Measurements from ENCODE around the gene IL34. TPM values are rescaled to one million over a fixed set of nuclear protein-coding genes. Genes with fewer than 3 reads are reported as not detected.

IL34 gene
- total RNA-seq, 3 donors from 2014 or later: 0.64 to 37.9 (median 7.5) TPM

GRCh38 chr16:70703041-70703834 lies 56.9 kb downstream of the IL34 start:
- peaks cover 27 to 56% of the 10 kb centered on the region in 2 donors for H3K4me1 ChIP-seq
- H3K4me3 ChIP-seq: no peak overlapping the region
- H3K36me3 ChIP-seq: no peaks in the 10 kb centered on the region
- H3K27me3 ChIP-seq: no peaks in the 10 kb centered on the region
- intact Hi-C loops (cut with DNase I; ENCODE audit: low total_unique reads): no loop called here
- H3K9me3 ChIP-seq: no peaks in the 10 kb centered on the region
- TF ChIP-seq POLR2A (IDR thresholded peaks at IDR 0.05) (no peak), POLR2AphosphoS5 (IDR thresholded peaks at IDR 0.05) (peak in 1 of 3 donors; percentile 39)
- TF ChIP-seq, protein P1, sequence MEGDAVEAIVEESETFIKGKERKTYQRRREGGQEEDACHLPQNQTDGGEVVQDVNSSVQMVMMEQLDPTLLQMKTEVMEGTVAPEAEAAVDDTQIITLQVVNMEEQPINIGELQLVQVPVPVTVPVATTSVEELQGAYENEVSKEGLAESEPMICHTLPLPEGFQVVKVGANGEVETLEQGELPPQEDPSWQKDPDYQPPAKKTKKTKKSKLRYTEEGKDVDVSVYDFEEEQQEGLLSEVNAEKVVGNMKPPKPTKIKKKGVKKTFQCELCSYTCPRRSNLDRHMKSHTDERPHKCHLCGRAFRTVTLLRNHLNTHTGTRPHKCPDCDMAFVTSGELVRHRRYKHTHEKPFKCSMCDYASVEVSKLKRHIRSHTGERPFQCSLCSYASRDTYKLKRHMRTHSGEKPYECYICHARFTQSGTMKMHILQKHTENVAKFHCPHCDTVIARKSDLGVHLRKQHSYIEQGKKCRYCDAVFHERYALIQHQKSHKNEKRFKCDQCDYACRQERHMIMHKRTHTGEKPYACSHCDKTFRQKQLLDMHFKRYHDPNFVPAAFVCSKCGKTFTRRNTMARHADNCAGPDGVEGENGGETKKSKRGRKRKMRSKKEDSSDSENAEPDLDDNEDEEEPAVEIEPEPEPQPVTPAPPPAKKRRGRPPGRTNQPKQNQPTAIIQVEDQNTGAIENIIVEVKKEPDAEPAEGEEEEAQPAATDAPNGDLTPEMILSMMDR (IDR thresholded peaks at IDR 0.05): peak in 2 of 3 donors; percentile 41 to 44
- DNase-seq (ENCODE audit: low spot score in 2 of 2): no peak
- H3K27ac ChIP-seq: peak overlapping the region; percentile 96

GRCh38 chr16:70703835-70704381 lies 57.5 kb downstream of the IL34 start:
- H3K36me3 ChIP-seq: no peaks in the 10 kb centered on the region
- no peak for TF ChIP-seq POLR2AphosphoS5 (IDR thresholded peaks at IDR 0.05)
- TF ChIP-seq POLR2A (IDR thresholded peaks at IDR 0.05): no peak
- TF ChIP-seq, protein P1 (IDR thresholded peaks at IDR 0.05): no peak
- DNase-seq (ENCODE audit: low spot score in 2 of 2): no peak
- no peak overlapping the region for H3K4me3 ChIP-seq
- H3K27me3 ChIP-seq: no peaks in the 10 kb centered on the region
- H3K4me1 ChIP-seq: peaks cover 27 to 54% of the 10 kb centered on the region in 2 donors
- peak overlapping the region; percentile 96 for H3K27ac ChIP-seq
- no peaks in the 10 kb centered on the region for H3K9me3 ChIP-seq
- intact Hi-C loops (cut with DNase I; ENCODE audit: low total_unique reads): no loop called here

DNA sequence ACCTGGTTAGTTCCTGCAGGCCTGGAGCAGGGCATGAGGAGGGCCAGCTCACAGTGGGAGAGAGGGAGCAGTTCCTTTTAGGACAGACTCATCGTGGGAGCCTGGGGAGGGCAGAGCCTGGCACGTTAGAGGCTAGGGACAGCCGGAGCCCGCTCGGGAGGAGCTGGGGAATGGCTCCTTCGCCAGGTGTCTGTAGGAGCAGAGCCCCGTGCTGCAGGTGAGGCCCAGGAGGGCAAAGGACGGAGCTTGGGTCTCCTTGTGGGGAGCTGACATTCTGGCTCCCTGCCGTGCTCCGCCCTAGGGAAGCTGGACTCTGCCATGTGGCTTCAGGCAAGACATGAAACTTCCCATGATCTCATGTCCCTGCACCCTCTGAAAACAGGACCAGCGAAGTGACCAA lies 58.2 kb downstream of the IL34 start:
- Histone ChIP-seq H3K9me3 (no peaks in the 10 kb centered on the region), H3K36me3 (no peaks in the 10 kb centered on the region), H3K4me1 (peaks cover 27 to 51% of the 10 kb centered on the region in 2 donors), H3K27ac (peak overlapping the region; percentile 96), H3K4me3 (no peak overlapping the region), H3K27me3 (no peaks in the 10 kb centered on the region)
- DNase-seq (ENCODE audit: low spot score in 2 of 2): no peak
- TF ChIP-seq POLR2AphosphoS5 (IDR thresholded peaks at IDR 0.05): no peak
- TF ChIP-seq POLR2A (IDR thresholded peaks at IDR 0.05): no peak
- TF ChIP-seq, protein P1 (IDR thresholded peaks at IDR 0.05): no peak
- intact Hi-C loops (cut with DNase I; ENCODE audit: low total_unique reads): no loop called here

DNA sequence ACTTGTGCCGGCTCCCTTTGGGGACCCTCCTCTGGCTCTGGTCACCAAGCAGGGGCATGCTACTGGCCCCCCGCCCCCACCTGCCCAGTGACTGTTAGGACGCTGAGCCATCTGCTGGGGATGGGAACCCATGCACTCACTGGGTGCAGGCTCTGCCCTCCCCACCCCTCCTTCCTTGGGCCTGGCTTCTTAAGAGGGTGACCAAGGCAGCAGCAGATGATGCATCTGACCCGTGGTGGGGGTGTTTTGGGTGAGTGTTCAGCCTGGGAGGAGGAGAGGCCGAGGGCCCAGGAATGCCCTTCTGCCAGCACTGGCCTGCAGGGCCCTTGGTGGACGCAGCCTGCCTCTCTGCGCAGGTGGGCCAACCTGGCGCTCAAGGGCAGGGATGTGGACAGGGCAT lies 58.7 kb downstream of the IL34 start:
- Histone ChIP-seq H3K4me3 (no peak overlapping the region), H3K27ac (peak overlapping the region; percentile 96), H3K36me3 (no peaks in the 10 kb centered on the region), H3K9me3 (no peaks in the 10 kb centered on the region), H3K4me1 (peaks cover 27 to 49% of the 10 kb centered on the region in 2 donors), H3K27me3 (no peaks in the 10 kb centered on the region)
- no peak for TF ChIP-seq POLR2AphosphoS5 (IDR thresholded peaks at IDR 0.05)
- TF ChIP-seq, protein P1 (IDR thresholded peaks at IDR 0.05): no peak
- no peak for TF ChIP-seq POLR2A (IDR thresholded peaks at IDR 0.05)
- intact Hi-C loops (cut with DNase I; ENCODE audit: low total_unique reads): no loop called here
- DNase-seq (ENCODE audit: low spot score in 2 of 2): no peak

- peak in 1 of 3 donors; percentile 27 for TF ChIP-seq POLR2AphosphoS5 (IDR thresholded peaks at IDR 0.05)
- TF ChIP-seq, protein P1 (IDR thresholded peaks at IDR 0.05): no peak
- peak overlapping the region; percentile 77 to 96 for H3K27ac ChIP-seq
- H3K9me3 ChIP-seq: no peaks in the 10 kb centered on the region
- intact Hi-C loops (cut with DNase I; ENCODE audit: low total_unique reads): no loop called here
- H3K27me3 ChIP-seq: no peaks in the 10 kb centered on the region
- DNase-seq (ENCODE audit: low spot score in 2 of 2): peak; percentile 64 to 75
- no peak overlapping the region for H3K4me3 ChIP-seq
- no peaks in the 10 kb centered on the region for H3K36me3 ChIP-seq
- H3K4me1 ChIP-seq: peaks cover 15 to 40% of the 10 kb centered on the region in 2 donors
Observed at GRCh38 chr16:70706948-70707465, 60.6 kb downstream of the IL34 start.
